Breast epithelium (tissue), 4 donors: Measurements from ENCODE around the gene NRP1. TPM values are rescaled to one million over a fixed set of nuclear protein-coding genes. Genes with fewer than 3 reads are reported as not detected.

Experiments
- DNase-seq, 2 donors: peaks; one replicate each; pipeline ENCODE4 v3.0.0-alpha.2; 2019; ENCODE audit warnings: low spot score in 2 of 2
- H3K27ac ChIP-seq, 2 donors: fragments of 200-600 bp; sonication (generic) in 1 of 2; one replicate each; pipeline ENCODE4 v1.5.1; 2016 to 2019; ENCODE audit warnings: mild to moderate bottlenecking in 1 of 2
- H3K27me3 ChIP-seq, 2 donors: fragments of 200-600 bp; sonication (generic) in 1 of 2; one replicate each; pipeline versions ENCODE4 v1.5.1 to v1.6.0; 2017 to 2019; ENCODE audit warnings: control low read depth in 1 of 2, mild to moderate bottlenecking in 1 of 2
- H3K36me3 ChIP-seq: fragments of 200-600 bp; one replicate; pipeline ENCODE4 v1.5.1; 2019
- H3K4me1 ChIP-seq, 2 donors: fragments of 200-600 bp; sonication (generic); one replicate each; pipeline ENCODE4 v1.5.1; 2016 to 2019; ENCODE audit warnings: control low read depth in 1 of 2
- H3K4me3 ChIP-seq, 3 donors: fragments of 200-600 bp; sonication (generic); 1 replicate in 2 of 3; 2 replicates in 1 of 3; pipeline ENCODE4 v1.5.1; 2016 to 2019; ENCODE audit warnings: mild to moderate bottlenecking in 3 of 3, moderate library complexity in 2 of 3
- H3K9me3 ChIP-seq, 2 donors: fragments of 200-600 bp; sonication (generic) in 1 of 2; one replicate each; pipeline ENCODE4 v1.5.1; 2016 to 2019; ENCODE audit warnings: control low read depth in 1 of 2
- CTCF ChIP-seq, 3 donors: fragments of 450-650 bp; IDR thresholded peaks; one replicate each; pipeline ENCODE4 v1.5.1; 2016 to 2017; ENCODE audit warnings: antibody characterized with exemption in 3 of 3, mild to moderate bottlenecking in 3 of 3, moderate library complexity in 3 of 3
- POLR2A ChIP-seq: fragments of 450-650 bp; IDR thresholded peaks from one replicate; pipeline ENCODE4 v1.6.1; 2016; ENCODE audit warnings: antibody characterized with exemption, mild to moderate bottlenecking, moderate library complexity
- POLR2AphosphoS5 ChIP-seq, 3 donors: sonication (generic); formaldehyde crosslinking; IDR thresholded peaks; one replicate each; pipeline ENCODE4 v1.6.1; 2017; ENCODE audit warnings: antibody characterized with exemption in 3 of 3
- intact Hi-C: fragments of 100-400 bp; cut with DNase I; formaldehyde crosslinking; loops from one replicate; pipeline ENCODE4 v1.15.1; 2023; ENCODE audit warnings: low total_unique reads
- total RNA-seq, 3 donors: library from RNA; depleted of rRNA; stranded (reverse); fragments of >200 nt; gene quantifications; one replicate each; pipeline ENCODE4 v1.1.0, GENCODE V29; 2016

The NRP1 gene
- total RNA-seq, 3 donors from 2014 or later: 50.8 to 76.0 (median 74.7) TPM

GRCh38 chr10:33276282-33276923, 58.1 kb downstream of the NRP1 start:
- no peaks in the 10 kb centered on the region for H3K36me3 ChIP-seq
- no peaks in the 10 kb centered on the region for H3K9me3 ChIP-seq
- H3K27me3 ChIP-seq: no peaks in the 10 kb centered on the region
- no peak overlapping the region for H3K4me3 ChIP-seq
- no peak overlapping the region for H3K27ac ChIP-seq
- DNase-seq: no peak
- TF ChIP-seq POLR2AphosphoS5 (IDR thresholded peaks at IDR 0.05): no peak
- TF ChIP-seq POLR2A: no peak
- no peak for TF ChIP-seq CTCF (IDR thresholded peaks at IDR 0.05)
- H3K4me1 ChIP-seq: peaks cover 0 to 5% of the 10 kb centered on the region in 2 donors
- intact Hi-C loops: no loop called here

- Histone ChIP-seq H3K4me3 (no peak overlapping the region), H3K9me3 (no peaks in the 10 kb centered on the region), H3K27me3 (no peaks in the 10 kb centered on the region), H3K4me1 (peaks cover 0 to 5% of the 10 kb centered on the region in 2 donors), H3K36me3 (no peaks in the 10 kb centered on the region), H3K27ac (no peak overlapping the region)
- TF ChIP-seq POLR2A (no peak), CTCF (IDR thresholded peaks at IDR 0.05) (no peak), POLR2AphosphoS5 (IDR thresholded peaks at IDR 0.05) (no peak)
- no peak for DNase-seq
- intact Hi-C loops: no loop called here
Measured at GRCh38 chr10:33274096-33274785, 60.2 kb downstream of the NRP1 start.

- peak; percentile 78 to 81 for DNase-seq
- peaks cover 0 to 5% of the 10 kb centered on the region in 2 donors for H3K4me1 ChIP-seq
- no peaks in the 10 kb centered on the region for H3K36me3 ChIP-seq
- H3K27ac ChIP-seq: peak overlapping the region; percentile 29 to 67
- H3K4me3 ChIP-seq: peak overlapping the region; percentile 16 to 55 (median 36)
- peak; percentile 36 to 80 (median 71) for TF ChIP-seq POLR2AphosphoS5 (IDR thresholded peaks at IDR 0.05)
- TF ChIP-seq CTCF (IDR thresholded peaks at IDR 0.05): no peak
- no peaks in the 10 kb centered on the region for H3K9me3 ChIP-seq
- intact Hi-C loops: no loop called here
- no peaks in the 10 kb centered on the region for H3K27me3 ChIP-seq
Measured at GRCh38 chr10:33273295-33274002, 61.0 kb downstream of the NRP1 start.

GRCh38 chr10:33272635-33273034, 61.8 kb downstream of the NRP1 start:
- H3K4me1 ChIP-seq: peaks cover 0 to 5% of the 10 kb centered on the region in 2 donors
- DNase-seq: no peak
- peak overlapping the region; percentile 13 to 29 for H3K27ac ChIP-seq
- H3K9me3 ChIP-seq: no peaks in the 10 kb centered on the region
- TF ChIP-seq POLR2AphosphoS5 (IDR thresholded peaks at IDR 0.05): no peak
- TF ChIP-seq POLR2A: no peak
- no peak for TF ChIP-seq CTCF (IDR thresholded peaks at IDR 0.05)
- no peaks in the 10 kb centered on the region for H3K27me3 ChIP-seq
- intact Hi-C loops: no loop called here
- H3K36me3 ChIP-seq: no peaks in the 10 kb centered on the region
- H3K4me3 ChIP-seq: no peak overlapping the region
